Sciatic nerve (tissue), 2 donors: ENCODE data around the gene NSD2. TPM values are rescaled to one million over a fixed set of nuclear protein-coding genes. Genes with fewer than 3 reads are reported as not detected.

Experiments used
- ATAC-seq: fragments of 200-7000 bp; cut with Tn5 transposase; one replicate; pipeline ENCODE4 v1.9.1; 2020; ENCODE audit warnings: mild to moderate bottlenecking, moderate library complexity
- DNase-seq: peaks from one replicate; pipeline ENCODE4 v3.0.0-alpha.2; 2020; ENCODE audit warnings: low spot score
- intact Hi-C: fragments of 100-400 bp; cut with DNase I; formaldehyde crosslinking; loops from one replicate; pipeline ENCODE4 v1.14.2; 2022
- total RNA-seq: library from RNA; stranded (reverse); fragmentation: NEBNext Ultra II Directional; extraction: Animal tissue kit (Norgen Biotek cat#: 25700); gene quantifications from one replicate; pipeline ENCODE4 v1.2.1, GENCODE V29; 2021
- donor health status: DM: no; HTN: no; CAD: no.
- donor health status: DM: no; HTN: no; CAD: no.

The NSD2 gene
- total RNA-seq, 1 donor from 2014 or later = 51.4 TPM

- ATAC-seq = no peak
- DNase-seq = no peak
- intact Hi-C loops = no loop called here
Observed at GRCh38 chr4:1958276-1959103, 87.3 kb downstream of the NSD2 start.

DNA sequence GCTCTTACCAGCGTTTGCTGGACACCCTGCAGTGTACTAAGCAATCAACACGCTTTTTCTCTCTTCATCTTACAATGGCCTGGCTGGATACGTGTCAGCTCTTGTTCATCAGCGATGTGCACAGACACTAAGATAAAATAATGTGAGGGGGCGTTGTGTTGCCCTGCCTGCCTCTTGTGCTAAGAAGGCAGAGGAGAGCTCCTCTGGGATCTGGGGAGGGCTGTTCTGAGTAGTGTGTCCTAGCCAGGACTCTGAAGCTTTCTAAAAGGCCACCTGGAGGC, 87.9 kb downstream of the NSD2 start:
- no peak for DNase-seq
- intact Hi-C loops = no loop called here
- no peak for ATAC-seq

DNA sequence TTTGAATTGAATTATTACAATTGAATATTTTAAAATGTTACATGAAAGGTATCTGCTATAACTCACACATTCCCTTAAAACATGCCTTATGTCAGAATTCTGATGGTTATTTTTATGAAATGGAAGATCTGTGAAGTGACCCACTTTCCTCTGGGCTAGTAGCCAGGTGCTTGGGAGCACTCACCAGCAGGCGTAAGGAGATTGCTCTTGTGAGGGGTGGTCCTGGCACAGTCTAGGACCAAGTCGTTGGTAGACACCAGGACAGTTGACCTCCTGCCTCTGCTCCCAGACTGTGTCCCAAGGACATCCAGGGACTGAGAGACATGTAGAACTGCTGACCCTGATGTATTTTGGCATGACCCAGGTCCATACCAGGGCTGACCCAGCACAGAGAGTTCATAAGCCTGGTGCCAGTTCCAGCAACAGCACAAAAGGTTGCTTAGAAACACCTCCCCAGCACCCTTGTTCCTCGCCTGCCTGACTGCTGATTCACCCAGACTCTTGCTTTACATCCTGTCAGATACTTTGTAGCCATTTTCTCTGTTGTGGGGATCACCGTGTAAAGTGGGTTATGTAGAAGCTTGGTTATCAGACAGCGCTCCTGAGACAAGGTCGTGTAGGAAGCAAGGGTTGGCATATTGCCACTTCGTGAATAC, 89.1 kb downstream of the NSD2 start:
- no peak for ATAC-seq

GRCh38 chr4:1961038-1961437, 89.8 kb downstream of the NSD2 start:
- DNase-seq (no peak), ATAC-seq (no peak)
- intact Hi-C loops = no loop called here

More for the DNA sequence above, 89.1 kb downstream of the NSD2 start:
- no peak for DNase-seq
- intact Hi-C loops = no loop called here

- intact Hi-C loops = no loop called here
- no peak for ATAC-seq
- no peak for DNase-seq
Observed at GRCh38 chr4:1961563-1961962, 90.4 kb downstream of the NSD2 start.

DNA sequence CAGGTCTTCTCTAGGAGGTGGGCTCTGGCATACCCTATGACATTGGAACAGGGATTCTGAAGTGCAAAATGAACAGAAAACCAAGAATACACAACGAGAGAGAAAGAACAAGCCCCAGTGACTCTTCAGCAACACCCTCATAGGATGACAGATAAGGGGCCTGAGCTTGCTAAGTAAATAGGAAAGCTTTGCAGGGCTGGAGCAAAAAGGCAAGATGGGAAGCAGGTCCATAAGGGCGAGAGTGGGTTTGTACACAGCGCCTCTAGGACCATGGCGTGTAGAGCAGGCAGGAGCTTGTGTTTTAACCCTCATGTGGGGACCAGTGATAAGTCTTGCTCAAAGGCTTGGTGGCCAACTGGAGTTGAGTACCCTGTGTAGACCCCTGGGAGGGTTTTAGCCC, 91.8 kb downstream of the NSD2 start:
- ATAC-seq (no peak), DNase-seq (no peak)
- intact Hi-C loops = no loop called here

DNA sequence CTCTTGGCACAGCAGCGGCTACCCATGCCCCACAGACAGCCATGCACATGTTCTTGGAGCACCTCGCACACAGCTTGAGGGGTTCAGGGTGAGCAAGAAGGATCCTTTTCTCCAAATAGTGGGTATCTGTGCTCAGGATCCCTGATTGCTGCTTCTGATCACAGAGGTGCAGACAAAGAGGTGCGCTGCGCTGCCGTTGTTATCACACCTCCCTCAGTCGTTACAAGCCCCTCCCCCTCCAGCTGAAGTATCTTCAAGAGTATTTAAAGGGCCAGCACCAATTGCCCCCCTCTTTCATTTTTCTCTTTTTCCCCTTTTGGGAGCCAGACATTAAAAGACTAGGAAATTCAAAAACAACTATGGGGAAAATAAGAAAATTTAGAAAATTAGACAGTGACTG, 93.2 kb downstream of the NSD2 start:
- intact Hi-C loops = no loop called here
- DNase-seq (no peak), ATAC-seq (no peak)

- no peak for DNase-seq
- intact Hi-C loops = no loop called here
- no peak for ATAC-seq
Observed at GRCh38 chr4:1964971-1965370, 93.8 kb downstream of the NSD2 start.

DNA sequence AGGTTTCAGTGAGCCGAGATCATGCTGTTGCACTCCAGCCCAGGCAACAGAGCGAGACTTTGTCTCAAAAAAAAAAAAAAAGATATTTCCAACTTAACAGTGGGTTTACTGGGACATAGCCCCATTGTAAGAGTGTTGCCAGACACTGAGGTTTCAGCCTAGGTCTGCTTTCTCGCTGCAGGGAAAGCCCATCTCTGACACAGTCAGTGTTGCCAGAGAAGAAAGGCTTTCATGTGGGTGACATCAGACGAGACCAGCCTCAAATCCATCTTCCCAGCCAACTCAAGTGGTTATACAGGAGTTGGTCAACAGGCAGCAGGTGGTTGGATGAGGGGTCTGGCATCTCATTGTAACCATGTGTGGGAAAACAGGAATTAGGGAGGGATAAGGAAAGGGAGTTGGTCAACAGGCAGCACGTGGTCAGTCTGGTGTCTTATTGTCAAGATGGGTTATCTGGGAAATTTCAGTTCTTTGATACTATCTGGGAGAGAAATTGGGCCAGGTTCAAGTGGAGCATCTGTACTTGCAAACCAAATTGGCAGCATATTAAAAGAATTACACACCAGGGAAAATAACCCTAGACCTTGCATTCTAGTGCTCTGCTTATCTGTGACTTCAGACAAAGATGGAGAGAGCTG, 96.4 kb downstream of the NSD2 start:
- intact Hi-C loops = no loop called here
- DNase-seq (no peak), ATAC-seq (no peak)

GRCh38 chr4:1968686-1969295, 97.6 kb downstream of the NSD2 start:
- no peak for ATAC-seq
- no peak for DNase-seq
- intact Hi-C loops = no loop called here

GRCh38 chr4:1969928-1970723, 98.9 kb downstream of the NSD2 start:
- DNase-seq = no peak
- intact Hi-C loops = no loop called here
- ATAC-seq = no peak

DNA sequence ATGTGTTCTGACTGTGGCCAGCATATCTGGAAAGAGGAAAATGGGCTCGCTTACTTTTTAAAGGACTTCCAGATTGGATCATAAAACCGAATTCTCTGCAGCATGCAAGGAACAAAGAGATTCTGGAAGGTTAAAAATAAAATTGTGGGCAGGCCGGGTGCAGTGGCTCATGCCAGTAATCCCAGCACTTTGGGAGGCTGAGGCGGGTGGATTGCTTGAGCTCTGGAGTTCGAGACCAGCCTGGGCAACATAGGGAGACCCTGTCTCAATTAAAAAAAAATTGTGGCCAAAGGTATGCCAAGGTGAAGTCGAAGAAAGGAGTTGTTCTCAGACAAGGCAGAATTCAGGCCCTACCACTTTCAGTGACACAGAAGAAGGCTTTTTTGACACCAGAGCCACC, 99.7 kb downstream of the NSD2 start:
- ATAC-seq = no peak
- DNase-seq = no peak

GRCh38 chr4:1971456-1972200, 100.4 kb downstream of the NSD2 start:
- intact Hi-C loops = no loop called here
- ATAC-seq = no peak
- DNase-seq = no peak

More for the DNA sequence above, 99.7 kb downstream of the NSD2 start:
- intact Hi-C loops = no loop called here

- intact Hi-C loops = no loop called here
- no peak for ATAC-seq
- no peak for DNase-seq
Observed at GRCh38 chr4:1972414-1972813, 101.2 kb downstream of the NSD2 start.

DNA sequence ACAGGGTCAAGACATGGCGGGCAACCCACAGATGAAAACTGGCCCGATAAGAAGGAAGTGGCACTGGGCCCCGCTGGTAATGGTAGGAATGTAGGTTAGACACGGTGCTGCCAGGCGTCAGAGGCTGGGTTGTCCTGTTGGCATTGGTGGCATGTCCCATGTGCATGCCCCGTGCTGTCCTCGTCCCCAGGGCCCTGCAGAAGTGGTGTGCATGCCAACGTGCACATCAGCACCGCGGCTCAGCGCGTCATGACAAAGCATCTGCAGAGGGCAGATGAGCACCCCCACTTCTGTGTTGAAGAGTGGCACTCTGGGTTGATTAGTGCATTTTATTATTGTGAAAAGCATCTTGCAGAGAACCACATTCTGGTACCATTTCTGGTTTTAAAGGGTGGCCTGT, 102.0 kb downstream of the NSD2 start:
- ATAC-seq (no peak), DNase-seq (peak; percentile 34)

DNA sequence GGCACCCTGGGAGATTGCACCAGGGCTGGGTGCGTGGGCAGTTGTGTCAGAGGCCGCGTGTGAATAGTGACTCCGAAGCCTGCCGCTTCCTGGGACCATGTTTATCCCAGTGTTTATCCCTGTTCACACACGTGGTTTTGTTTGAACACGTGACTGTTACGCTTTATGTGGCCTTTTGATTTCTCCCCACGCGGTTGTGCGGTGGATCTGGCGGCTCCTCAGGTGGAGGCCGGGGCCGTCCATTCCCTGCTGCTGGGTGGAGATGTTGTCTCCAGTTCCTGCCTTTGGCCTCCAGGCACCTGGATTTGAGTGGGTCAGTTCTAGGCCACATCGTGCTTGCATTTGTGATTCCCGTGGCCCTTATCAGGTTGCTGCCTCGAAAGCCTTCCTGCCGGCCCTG, 102.5 kb downstream of the NSD2 start:
- no peak for DNase-seq
- intact Hi-C loops = no loop called here

More for the DNA sequence above, 102.0 kb downstream of the NSD2 start:
- intact Hi-C loops = no loop called here

GRCh38 chr4:1974840-1975239, 103.6 kb downstream of the NSD2 start:
- intact Hi-C loops = no loop called here
- ATAC-seq (no peak), DNase-seq (no peak)

More for the DNA sequence above, 102.5 kb downstream of the NSD2 start:
- ATAC-seq = no peak

- DNase-seq = no peak
- intact Hi-C loops = no loop called here
- ATAC-seq = no peak
Observed at GRCh38 chr4:1975391-1975801, 104.2 kb downstream of the NSD2 start.

- intact Hi-C loops = no loop called here
- DNase-seq (no peak), ATAC-seq (no peak)
Observed at GRCh38 chr4:1975880-1976279, 104.7 kb downstream of the NSD2 start.
